ENCODE measurements around the gene NUP62.
"Not testable (repeated sequence)": the region's sequence is repeated elsewhere in the genome, so short reads cannot be mapped to it uniquely, and the experiment has no call there.

Gene NUP62

DNA sequence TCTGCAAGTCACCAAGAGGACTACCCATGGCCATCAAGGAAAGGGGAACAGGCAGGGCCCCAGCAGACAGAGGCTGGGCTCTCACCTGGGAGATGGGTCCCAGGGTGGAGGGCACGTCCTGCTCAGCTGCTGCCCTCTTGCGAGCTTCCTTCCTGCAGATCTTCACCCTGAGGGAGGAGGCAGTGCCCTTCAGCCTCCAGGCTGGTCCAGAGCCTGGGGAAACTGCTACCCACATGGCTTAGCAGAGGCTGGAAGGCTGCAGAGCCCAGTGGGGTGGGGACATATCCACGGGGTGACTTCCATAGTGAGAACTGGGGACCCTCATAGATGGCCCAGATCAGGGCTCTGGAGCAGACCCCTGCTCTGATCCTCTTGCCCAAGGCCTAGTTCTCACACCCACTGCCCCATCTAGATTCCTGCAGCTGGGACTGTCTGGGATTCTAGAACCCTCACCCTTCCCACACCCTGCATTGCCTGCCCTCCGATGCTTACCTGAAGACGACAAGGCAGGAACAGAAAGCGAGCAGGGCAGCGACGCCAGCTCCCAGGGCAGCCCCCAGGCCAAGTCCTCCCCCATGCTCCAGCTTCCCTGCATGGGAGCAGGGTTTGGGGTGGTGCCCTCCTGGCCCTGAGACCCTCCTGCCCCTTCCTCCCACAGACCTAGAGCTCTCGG is 22.6 kb upstream of the NUP62 start:
- DNase-seq: no peak

- no peak for DNase-seq
Measured at GRCh38 chr19:49950956-49951526, 21.7 kb upstream of the NUP62 start.

DNA sequence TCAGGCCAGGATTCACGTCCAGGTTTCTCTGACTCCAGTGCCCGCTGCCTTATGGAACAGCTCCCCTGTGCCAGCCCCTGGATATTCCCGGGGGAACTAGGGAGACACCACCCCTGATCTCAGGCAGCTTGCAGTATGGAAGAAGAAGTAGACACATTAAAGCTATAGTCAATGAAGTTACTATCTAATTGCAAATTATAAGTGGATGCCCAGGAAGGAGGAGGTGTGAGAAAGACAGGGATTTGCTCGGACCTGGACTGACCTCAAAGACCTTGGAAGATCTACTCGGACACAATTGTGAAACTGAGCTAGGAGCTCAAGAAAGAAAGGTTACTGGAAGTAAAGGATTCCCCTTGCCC is 21.3 kb upstream of the NUP62 start:
- no peak for DNase-seq

DNA sequence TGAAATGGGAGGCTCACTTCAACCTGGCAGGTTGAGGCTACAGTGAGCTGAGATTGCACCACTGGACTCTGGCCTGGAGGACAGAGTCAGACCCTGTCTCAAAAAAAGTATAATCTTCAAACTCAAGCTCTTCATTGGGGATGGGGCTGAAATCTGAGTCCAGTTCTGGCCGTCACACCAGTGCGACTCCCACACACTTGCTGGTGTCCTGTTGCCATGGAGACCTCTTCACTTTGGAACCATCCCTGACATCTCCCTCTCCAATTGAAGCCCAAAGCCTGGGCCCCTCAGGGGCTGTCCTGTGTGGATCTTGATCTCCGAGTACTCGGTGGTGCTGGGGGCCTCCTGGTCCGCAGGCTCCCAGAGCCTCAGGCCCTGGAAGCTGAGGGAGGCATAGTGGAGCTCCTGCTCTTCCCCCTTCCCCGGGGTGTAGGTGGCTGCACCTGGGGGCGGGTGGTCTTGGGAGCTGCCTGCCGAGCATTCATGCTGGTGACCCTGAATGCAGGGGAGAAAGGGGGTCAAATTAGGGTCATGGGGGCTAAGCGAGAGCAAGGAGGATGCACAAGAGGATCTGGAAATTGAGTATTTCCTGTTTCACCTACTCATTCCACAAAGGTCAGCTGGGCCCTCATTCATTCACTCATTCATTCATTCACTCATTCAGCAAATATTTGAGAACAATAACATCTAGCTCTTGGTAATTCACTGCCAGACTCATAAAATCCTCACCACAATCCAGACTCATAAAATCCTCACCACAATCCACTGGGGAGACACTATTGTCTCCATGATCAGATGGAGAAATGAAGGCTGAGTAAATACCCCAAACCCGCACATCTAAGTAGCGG is 20.7 kb upstream of the NUP62 start:
- DNase-seq: no peak

DNA sequence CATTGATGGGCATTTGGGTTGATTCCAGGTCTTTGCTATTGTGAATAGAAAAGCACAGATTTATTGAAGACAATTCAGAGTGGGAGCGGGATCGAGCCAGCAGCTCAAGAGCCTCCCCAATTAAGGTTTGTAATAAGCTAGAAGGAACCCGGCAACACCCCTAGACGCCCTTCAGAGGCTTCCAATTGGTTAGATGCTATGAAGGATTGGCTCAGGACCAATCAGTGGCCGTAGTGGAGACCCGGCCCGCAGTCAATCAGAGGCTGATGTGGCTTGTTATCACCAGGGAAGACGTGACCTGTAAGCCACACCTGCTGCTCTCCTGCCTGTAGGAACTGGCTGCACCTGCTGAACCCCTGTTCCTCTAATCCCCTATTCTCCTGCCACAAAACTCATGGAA is 17.1 kb upstream of the NUP62 start:
- DNase-seq: no peak

DNA sequence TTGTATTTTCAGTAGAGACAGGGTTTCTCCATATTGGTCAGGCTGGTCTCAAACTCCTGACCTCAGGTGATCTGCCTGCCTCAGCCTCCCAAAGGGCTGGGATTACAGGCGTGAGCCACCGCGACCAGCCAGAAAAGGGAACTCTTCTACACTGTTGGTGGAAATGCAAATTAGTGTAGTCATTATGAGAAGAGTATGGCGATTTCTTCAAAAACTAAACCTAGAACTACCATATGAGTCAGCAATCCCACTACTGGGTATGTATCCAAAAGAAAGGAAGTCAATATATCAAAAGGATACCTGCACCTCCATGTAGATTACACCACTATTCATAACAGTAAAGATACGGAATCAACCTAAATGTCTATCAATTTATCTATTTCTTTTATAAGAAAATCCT is 15.3 kb upstream of the NUP62 start:
- not testable (repeated sequence) for DNase-seq

GRCh38 chr19:49940482-49940791 is 11.1 kb upstream of the NUP62 start:
- DNase-seq: no peak

- DNase-seq: no peak
Measured at GRCh38 chr19:49939721-49940481, 10.6 kb upstream of the NUP62 start.

DNA sequence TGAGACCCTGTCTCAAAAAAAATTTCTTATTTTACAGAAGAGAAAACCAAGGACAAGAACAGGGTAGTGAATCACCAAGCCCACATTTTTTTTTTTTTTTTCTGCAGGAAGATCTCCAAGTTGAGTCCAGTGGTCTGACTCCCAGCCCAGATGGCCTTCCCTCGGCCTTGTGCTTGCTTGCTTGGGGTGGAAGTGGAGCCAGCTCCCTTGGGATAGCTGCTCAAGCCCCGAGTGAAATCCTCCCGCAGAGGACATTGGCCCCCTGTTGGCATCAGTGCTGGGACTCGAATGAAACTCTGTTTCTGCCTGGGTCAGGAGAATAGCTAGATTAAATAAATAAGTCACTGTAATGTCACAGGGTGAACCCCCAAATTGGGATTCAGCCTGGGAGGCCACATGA is 9.4 kb upstream of the NUP62 start:
- no peak for DNase-seq

- DNase-seq: peak; percentile 60
Measured at GRCh38 chr19:49937750-49938381, 8.6 kb upstream of the NUP62 start.

- DNase-seq: no peak
Measured at GRCh38 chr19:49936549-49936948, 7.2 kb upstream of the NUP62 start.

GRCh38 chr19:49933643-49934042 is 4.3 kb upstream of the NUP62 start:
- DNase-seq: no peak

DNA sequence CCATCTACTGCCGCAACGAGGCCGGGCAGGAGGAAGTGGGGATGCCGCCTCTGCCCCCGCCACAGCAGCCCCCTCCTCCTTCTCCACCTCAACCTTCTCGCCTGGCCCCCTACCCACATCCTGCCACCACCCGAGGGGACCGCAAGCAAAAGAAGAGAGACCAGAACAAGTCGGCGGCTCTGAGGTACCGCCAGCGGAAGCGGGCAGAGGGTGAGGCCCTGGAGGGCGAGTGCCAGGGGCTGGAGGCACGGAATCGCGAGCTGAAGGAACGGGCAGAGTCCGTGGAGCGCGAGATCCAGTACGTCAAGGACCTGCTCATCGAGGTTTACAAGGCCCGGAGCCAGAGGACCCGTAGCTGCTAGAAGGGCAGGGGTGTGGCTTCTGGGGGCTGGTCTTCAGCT is 3.4 kb upstream of the NUP62 start:
- DNase-seq: no peak

GRCh38 chr19:49932041-49932451 is 2.7 kb upstream of the NUP62 start:
- DNase-seq: no peak

GRCh38 chr19:49931293-49932040 is 2.2 kb upstream of the NUP62 start:
- no peak for DNase-seq

DNA sequence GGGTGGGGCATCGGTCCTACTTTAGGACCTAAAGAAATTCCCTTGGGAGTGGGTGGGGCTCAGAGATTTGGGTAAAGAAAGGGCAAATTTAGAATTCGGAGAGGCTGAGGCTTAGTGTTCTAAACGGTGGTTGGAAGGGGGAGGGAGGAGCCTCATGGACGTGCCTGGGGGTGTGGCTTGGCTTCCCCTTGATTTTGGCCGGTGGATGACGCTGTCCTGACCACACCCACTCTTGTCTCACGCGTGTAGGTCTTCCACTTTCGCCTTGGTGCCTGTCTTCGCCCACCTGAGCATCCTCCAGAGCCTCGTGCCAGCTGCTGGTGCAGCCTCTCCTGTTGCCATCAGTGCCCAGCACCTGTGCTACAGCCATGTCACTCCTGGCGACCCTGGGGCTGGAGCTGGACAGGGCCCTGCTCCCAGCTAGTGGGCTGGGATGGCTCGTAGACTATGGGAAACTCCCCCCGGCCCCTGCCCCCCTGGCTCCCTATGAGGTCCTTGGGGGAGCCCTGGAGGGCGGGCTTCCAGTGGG is 1.2 kb upstream of the NUP62 start:
- DNase-seq: no peak

GRCh38 chr19:49929611-49930482 is 543 bp upstream of the NUP62 start:
- peak; percentile 91 for DNase-seq

DNA sequence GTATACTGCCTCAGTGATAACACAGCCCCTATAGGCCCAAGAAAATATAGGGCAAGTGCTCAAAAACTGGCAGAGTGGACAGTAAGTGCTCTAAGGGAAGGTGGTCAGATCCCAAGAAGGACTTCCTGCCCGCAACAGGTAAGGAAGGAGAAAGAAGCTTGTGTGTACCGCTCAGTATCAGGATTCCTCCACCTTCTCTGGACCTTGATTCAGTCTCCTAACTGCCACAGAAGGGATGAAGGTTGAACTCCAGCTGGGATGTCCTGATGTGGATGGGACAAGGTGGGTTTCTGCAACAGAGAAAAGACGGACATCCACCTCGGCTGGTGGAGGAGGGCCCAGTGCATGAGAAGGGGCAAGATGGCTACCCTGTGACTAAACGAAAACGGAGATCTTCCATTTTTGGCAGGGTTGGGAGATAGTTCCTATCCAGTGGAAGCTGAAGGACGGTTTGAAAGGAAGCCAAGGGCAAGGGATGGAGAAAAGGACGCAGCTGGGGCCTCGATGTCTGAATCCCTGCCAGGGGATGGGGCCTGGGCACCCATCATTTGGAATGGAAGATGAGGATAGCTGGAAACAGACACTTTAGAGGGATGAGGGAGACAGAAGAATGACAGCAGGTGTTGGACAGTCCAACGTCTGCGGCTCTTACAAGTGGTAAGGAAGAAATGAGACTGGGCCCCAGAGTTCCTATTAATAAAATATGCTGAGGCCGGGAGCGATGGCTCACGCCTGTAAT is 1.6 kb downstream of the NUP62 start:
- DNase-seq: no peak

DNA sequence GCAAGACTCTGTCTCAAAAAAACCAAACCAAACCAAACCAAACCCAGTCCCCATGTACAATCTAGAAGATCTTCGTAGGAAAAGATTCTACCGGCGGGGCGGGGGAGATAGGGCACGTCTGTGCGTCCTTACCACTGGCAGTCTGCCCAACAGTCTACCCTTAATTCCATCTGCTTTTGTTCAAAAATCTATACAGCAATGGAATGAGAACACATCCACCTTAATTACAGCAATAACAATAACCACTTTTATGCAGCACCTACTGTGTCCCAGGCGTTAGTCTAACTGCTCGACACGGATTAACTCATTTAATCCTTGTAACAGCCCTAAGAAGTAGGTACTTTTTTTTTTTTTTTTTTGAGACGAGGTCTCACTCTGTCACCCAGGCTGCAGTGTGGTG is 2.8 kb downstream of the NUP62 start:
- no peak for DNase-seq

DNA sequence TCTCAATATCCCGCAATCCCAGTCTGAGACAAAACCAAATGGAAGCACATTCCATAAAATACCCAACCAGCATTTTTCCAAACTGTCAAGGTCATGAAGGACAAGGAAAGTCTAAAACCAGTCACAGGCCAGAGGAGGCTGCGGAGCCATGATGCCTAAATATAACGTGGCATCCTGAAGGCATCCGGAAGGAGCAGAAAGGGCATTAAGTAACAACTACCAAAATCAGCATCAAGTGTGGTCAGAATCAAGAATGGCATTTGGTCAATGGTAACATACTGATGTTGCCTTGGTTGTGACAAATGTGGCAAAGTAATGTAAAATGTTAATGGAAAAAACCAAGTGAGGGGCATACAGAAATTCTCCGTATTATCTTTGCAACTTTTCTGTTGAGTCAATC is 3.8 kb downstream of the NUP62 start:
- DNase-seq: no peak

- not testable (repeated sequence) for DNase-seq
Measured at GRCh38 chr19:49924881-49925210, 4.5 kb downstream of the NUP62 start.

Measured in activated CD4-positive, alpha-beta T cell treated with anti-CD3 and anti-CD28 coated beads for 1 hour (primary cell).